HuH-7 (cell line): ENCODE measurements around the gene HOTAIR.

ENCODE experiments used
- DNase-seq: peaks from one replicate; pipeline ENCODE4 v3.0.0; 2011; ENCODE audit warnings: low spot score

HOTAIR gene

GRCh38 chr12:53928054-53928835, 46.5 kb downstream of the HOTAIR start:
- no peak for DNase-seq

- DNase-seq, result no peak
Observed at GRCh38 chr12:53927220-53928029, 47.3 kb downstream of the HOTAIR start.

GRCh38 chr12:53924521-53925405, 50.0 kb downstream of the HOTAIR start:
- DNase-seq, result no peak

- no peak for DNase-seq
Observed at GRCh38 chr12:53916788-53917655, 57.7 kb downstream of the HOTAIR start.
